Measurements from ENCODE around the gene RALGDS. TPM values are rescaled to one million over a fixed set of nuclear protein-coding genes. Genes with fewer than 3 reads are reported as not detected.

The RALGDS gene
- total RNA-seq, 1 experiment from 2014 or later = 22.9 TPM

DNA sequence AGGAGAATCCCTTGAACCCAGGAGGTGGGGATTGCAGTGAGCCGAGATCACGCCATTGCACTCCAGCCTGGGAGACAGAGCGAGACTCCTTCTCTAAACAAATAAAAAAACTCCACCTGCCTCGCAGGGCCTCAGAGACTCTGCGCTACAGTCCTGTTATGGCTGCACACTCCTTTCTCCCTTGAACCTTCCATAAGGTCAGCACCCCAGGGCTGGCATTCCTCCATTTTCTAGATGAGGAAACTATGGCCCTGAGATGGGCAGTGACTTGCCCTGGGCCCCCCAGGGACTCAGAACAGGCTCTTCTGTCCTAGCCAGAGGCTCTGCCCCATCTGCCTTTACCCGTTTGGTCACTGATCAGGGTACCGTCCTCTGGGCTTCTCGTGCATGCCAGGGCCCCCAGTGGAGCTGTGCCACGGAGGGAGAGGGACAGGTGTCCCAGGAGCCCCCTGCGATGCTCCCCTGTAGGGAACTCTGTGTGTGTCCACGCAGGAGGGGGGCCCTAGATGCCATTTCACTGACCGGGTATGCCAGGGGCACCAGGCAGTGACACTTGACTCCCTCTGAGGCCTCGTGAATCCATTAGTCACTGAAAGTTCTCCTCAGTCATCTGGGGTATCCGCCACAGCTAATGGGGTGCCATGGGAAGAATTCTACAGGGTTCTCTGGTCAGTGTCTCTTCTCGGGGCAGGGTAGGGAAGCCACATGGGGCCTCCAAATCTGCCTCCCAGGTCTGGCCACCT lies 16.2 kb downstream of the RALGDS start:
- no peak for ATAC-seq
- CTCF ChIA-PET = interaction anchor here (1.1 to 7.8 kb wide), 4 partner anchors 9 to 41 kb away, joined by 3 to 93 read pairs (median 32); no protein-coding TSS in a partner anchor
- H3K4me1 Mint-ChIP-seq = peaks cover 3% of the 10 kb centered on the region
- no peak for TF ChIP-seq CREM (CRISPR knock-in tag; IDR thresholded peaks at IDR 0.05)
- TF ChIP-seq, protein P1, sequence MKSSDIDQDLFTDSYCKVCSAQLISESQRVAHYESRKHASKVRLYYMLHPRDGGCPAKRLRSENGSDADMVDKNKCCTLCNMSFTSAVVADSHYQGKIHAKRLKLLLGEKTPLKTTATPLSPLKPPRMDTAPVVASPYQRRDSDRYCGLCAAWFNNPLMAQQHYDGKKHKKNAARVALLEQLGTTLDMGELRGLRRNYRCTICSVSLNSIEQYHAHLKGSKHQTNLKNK (CRISPR knock-in tag; IDR thresholded peaks at IDR 0.05) = no peak
- TF ChIP-seq, protein P2, sequence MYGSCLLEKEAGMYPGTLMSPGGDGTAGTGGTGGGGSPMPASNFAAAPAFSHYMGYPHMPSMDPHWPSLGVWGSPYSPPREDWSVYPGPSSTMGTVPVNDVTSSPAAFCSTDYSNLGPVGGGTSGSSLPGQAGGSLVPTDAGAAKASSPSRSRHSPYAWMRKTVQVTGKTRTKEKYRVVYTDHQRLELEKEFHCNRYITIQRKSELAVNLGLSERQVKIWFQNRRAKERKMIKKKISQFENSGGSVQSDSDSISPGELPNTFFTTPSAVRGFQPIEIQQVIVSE (CRISPR knock-in tag; IDR thresholded peaks at IDR 0.05; ENCODE audit: borderline replicate concordance) = no peak
- TF ChIP-seq, protein P3, sequence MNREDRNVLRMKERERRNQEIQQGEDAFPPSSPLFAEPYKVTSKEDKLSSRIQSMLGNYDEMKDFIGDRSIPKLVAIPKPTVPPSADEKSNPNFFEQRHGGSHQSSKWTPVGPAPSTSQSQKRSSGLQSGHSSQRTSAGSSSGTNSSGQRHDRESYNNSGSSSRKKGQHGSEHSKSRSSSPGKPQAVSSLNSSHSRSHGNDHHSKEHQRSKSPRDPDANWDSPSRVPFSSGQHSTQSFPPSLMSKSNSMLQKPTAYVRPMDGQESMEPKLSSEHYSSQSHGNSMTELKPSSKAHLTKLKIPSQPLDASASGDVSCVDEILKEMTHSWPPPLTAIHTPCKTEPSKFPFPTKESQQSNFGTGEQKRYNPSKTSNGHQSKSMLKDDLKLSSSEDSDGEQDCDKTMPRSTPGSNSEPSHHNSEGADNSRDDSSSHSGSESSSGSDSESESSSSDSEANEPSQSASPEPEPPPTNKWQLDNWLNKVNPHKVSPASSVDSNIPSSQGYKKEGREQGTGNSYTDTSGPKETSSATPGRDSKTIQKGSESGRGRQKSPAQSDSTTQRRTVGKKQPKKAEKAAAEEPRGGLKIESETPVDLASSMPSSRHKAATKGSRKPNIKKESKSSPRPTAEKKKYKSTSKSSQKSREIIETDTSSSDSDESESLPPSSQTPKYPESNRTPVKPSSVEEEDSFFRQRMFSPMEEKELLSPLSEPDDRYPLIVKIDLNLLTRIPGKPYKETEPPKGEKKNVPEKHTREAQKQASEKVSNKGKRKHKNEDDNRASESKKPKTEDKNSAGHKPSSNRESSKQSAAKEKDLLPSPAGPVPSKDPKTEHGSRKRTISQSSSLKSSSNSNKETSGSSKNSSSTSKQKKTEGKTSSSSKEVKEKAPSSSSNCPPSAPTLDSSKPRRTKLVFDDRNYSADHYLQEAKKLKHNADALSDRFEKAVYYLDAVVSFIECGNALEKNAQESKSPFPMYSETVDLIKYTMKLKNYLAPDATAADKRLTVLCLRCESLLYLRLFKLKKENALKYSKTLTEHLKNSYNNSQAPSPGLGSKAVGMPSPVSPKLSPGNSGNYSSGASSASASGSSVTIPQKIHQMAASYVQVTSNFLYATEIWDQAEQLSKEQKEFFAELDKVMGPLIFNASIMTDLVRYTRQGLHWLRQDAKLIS (CRISPR knock-in tag; IDR thresholded peaks at IDR 0.05; ENCODE audit: borderline replicate concordance) = no peak
- TF ChIP-seq ZNF317 (CRISPR knock-in tag; IDR thresholded peaks at IDR 0.05; ENCODE audit: borderline replicate concordance, low read depth) = no peak
- no peak for TF ChIP-seq ETV6 (CRISPR knock-in tag; IDR thresholded peaks at IDR 0.05)
- no peak for TF ChIP-seq MYBL2 (CRISPR knock-in tag; IDR thresholded peaks at IDR 0.05)
- TF ChIP-seq NR3C1 (CRISPR knock-in tag; conservative IDR thresholded peaks at IDR 0.05; ENCODE audit: low read depth) = no peak
- TF ChIP-seq KAT7 (CRISPR knock-in tag; IDR thresholded peaks at IDR 0.05; ENCODE audit: borderline replicate concordance) = no peak
- TF ChIP-seq, protein P4, sequence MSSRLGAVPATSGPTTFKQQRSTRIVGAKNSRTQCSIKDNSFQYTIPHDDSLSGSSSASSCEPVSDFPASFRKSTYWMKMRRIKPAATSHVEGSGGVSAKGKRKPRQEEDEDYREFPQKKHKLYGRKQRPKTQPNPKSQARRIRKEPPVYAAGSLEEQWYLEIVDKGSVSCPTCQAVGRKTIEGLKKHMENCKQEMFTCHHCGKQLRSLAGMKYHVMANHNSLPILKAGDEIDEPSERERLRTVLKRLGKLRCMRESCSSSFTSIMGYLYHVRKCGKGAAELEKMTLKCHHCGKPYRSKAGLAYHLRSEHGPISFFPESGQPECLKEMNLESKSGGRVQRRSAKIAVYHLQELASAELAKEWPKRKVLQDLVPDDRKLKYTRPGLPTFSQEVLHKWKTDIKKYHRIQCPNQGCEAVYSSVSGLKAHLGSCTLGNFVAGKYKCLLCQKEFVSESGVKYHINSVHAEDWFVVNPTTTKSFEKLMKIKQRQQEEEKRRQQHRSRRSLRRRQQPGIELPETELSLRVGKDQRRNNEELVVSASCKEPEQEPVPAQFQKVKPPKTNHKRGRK (CRISPR knock-in tag; IDR thresholded peaks at IDR 0.05; ENCODE audit: borderline replicate concordance) = no peak
- no peak for TF ChIP-seq MXD4 (CRISPR knock-in tag; IDR thresholded peaks at IDR 0.05; ENCODE audit: borderline replicate concordance)
- TF ChIP-seq, protein P5, sequence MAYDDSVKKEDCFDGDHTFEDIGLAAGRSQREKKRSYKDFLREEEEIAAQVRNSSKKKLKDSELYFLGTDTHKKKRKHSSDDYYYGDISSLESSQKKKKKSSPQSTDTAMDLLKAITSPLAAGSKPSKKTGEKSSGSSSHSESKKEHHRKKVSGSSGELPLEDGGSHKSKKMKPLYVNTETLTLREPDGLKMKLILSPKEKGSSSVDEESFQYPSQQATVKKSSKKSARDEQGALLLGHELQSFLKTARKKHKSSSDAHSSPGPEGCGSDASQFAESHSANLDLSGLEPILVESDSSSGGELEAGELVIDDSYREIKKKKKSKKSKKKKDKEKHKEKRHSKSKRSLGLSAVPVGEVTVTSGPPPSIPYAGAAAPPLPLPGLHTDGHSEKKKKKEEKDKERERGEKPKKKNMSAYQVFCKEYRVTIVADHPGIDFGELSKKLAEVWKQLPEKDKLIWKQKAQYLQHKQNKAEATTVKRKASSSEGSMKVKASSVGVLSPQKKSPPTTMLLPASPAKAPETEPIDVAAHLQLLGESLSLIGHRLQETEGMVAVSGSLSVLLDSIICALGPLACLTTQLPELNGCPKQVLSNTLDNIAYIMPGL (CRISPR knock-in tag; IDR thresholded peaks at IDR 0.05) = no peak
- TF ChIP-seq, protein P6, sequence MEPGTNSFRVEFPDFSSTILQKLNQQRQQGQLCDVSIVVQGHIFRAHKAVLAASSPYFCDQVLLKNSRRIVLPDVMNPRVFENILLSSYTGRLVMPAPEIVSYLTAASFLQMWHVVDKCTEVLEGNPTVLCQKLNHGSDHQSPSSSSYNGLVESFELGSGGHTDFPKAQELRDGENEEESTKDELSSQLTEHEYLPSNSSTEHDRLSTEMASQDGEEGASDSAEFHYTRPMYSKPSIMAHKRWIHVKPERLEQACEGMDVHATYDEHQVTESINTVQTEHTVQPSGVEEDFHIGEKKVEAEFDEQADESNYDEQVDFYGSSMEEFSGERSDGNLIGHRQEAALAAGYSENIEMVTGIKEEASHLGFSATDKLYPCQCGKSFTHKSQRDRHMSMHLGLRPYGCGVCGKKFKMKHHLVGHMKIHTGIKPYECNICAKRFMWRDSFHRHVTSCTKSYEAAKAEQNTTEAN (CRISPR knock-in tag; IDR thresholded peaks at IDR 0.05) = no peak
- no peak for TF ChIP-seq ELF4 (CRISPR knock-in tag; IDR thresholded peaks at IDR 0.05; ENCODE audit: low read depth)
- peaks cover 31% of the 10 kb centered on the region for H3K36me3 Mint-ChIP-seq
- POLR2A ChIA-PET = no interaction called here
- no peak overlapping the region for H3K4me3 Mint-ChIP-seq
- no peak overlapping the region for H3K27ac Mint-ChIP-seq
- no peaks in the 10 kb centered on the region for H3K27me3 Mint-ChIP-seq (ENCODE audit: low read depth)
- no peaks in the 10 kb centered on the region for H3K9me3 Mint-ChIP-seq
- DNase-seq (ENCODE audit: low spot score) = no peak

Measured in WTC11 (cell line).